ENCODE measurements around the gene BCAS3. TPM values are rescaled to one million over a fixed set of nuclear protein-coding genes. Genes with fewer than 3 reads are reported as not detected.
"Not testable (repeated sequence)": the region's sequence is repeated elsewhere in the genome, so short reads cannot be mapped to it uniquely, and the experiment has no call there.

The BCAS3 gene
- total RNA-seq, 1 experiment from 2014 or later: 9.3 TPM

DNA sequence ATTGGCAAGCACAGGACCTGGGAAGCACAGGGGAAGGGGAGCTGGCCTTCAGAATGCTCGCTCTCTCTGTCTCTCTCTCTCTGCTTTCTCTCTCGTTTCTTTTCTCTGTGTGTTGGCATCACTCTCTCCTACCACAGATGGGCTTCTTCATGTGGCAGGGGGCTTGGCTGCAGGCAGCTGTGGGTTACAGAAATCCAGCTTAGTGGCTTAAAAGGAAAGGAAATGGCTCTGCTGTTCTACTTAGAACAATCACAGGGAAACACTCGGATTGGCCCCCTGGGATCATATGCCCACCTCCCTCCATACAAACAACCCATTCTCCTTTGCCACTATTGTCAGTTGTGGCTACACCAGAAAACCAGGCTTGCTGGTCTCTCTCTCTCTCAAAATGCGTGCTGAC lies 742.4 kb downstream of the BCAS3 start:
- DNase-seq (ENCODE audit: low read depth): no peak

DNA sequence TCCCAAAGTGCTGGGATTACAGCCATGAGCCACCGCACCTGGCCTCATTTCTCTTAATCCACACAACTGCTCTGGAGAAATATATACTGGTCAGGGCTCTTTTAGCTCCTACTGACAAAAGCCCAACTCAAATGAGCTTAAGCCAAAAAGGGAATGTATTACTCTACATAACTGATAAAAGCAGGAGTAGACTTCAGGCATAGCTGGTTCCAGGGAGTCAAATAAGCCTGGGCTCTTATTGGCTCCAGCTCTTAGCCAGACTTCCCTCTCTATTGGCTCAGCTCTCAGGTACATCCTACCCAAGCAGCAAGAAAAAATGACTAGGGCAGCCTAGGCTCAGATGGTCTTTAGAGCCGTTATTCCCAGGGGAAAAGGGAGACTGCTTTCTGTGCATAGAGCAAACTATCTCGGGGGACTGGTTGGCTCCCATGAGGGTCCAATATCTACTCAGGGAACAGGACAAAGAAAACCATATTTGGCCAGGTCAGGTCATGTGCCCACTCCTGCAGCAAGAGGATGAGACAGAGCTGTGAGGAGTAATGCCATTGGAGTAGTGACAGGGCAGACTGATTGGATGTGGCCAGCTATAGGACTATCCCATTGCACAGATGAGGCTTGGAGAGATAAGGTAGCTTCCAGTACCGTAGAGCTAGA lies 743.2 kb downstream of the BCAS3 start:
- no peak for DNase-seq (ENCODE audit: low read depth)

DNA sequence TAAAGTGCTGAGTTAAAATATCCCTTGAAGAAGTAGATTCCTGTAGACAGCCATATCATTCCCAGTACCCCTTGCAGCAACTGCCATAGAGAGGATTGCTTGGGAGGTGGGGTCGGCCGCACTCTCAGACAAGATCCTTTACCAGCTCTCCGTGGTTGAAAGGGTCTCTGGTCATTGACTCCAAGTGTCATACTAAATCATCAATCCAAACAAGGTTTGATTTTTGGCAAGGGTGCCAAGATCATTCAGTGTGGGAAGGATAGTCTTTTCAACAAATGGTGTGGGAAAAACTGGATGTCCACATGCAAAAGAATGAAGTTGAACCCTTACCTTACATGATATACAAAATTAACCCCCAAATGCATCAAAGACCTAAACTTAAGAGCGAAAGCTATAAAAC lies 743.8 kb downstream of the BCAS3 start:
- DNase-seq (ENCODE audit: low read depth): no peak

DNA sequence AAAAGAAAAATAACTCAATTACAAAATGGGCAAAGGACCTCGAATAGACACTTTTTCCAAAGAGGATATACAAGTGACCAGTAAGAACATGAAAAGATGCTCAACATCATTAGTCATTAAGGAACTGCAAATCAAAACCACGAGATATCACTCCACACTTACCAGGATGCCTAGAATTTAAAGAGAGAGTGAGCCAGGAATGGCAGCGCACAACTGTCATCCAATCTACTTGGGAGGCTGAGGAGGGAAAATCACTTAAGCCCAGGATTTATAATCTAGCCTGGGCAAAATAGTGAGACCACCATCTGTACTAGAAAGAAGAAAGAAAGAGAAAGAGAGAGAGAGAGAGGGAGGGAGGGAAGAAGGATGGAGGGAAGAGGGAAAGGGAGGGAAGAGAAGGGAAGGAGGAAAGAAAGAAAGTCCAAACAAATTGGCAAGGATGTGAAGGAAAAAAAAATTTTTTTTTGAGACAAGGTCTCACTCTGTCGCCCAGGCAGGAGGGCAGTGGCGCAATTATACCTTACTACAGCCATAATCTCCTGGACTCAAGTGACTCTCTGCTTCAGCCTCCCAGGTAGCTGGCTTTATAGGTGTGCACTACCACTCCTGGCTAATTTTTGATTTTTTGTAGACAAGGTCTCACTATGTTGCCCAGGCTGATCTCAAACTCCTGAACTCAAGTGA lies 744.6 kb downstream of the BCAS3 start:
- no peak for DNase-seq (ENCODE audit: low read depth)

DNA sequence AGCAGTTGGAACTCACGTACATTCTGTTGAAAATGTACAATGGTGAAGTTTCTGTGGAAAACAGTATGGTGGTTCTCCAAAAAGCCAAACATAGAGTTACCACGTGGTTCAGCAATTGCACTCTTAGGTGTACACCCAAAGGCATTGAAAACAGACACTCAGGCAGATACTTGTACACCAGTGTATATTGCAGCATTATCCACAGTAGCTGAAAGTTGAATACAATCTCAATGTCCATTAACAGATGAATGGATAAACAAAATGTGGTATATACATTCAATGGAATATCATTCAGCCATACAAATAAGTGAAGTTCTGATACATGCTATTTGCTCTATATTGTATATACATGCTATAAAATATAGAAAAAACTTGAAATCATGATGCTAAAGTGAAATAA lies 745.2 kb downstream of the BCAS3 start:
- no peak for DNase-seq (ENCODE audit: low read depth)

DNA sequence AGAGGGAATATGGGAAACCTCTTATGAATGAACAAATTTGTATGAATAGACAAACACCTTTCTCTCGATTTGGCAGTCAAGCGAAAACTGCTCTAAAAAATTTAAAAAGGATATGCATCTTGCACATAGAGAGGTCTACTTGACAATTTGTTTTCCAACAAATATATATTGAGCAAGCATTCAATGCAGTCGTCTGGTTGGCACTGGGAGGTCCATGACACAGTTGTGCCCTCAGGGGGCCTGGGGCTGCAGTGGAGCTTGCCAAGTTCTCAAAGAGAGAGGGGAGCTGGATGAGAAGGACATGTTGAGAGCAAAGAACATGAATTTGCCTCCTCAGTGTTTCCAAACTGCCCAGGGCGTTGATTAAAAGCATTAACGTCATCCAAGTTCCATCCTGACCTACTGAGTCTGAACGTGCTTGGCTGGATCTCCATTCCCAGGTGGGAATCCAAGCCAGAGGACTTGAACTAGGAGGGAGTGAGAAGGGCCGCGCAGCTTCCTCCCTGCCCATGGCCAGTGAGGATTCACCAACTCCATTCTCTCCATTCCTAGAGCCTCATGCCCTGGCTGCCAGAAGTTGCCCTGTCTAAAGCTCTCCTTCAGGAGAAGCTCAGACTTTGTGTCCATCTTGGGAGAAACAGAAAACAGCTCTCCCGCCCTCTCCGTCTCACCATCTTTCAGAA lies 746.5 kb downstream of the BCAS3 start:
- no peak for DNase-seq (ENCODE audit: low read depth)

DNA sequence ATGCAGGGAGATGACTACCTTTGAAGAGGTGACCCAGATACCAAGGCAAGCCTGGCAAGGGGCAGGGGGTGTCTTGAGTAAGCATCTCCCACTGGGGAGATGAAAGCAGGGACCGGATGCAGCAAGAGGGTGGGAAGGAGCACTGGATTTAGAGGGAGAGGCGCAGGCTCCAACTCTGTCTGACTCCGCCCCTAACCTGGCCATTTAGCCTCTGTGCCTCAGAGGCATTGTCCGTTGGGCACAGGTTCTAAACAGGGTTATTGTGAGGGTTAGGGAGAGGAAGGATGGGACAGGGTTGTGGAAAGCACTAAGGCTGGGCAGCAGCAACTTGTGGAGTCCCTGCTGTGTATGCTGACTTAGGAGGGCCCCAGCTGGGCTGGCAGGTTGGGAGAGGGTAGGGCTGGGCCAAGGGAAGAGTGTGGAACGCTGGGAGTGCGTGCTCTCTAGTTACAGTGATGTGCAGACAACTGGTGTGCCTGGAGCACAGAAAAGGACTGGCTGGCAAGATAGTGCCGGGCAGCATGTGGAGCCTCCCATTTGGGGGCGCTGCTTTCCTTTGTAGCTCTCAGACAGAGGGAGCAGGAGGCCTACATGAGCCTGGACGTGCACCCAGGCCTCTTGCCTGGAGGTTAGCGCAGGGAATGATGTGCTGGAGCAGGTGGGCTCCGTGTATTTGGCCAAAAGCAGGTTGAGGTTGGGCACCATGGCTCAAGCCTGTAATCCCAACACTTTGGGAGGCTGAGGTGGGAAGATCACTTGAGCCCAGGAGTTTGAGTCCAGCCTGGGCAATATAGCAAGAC lies 748.2 kb downstream of the BCAS3 start:
- DNase-seq (ENCODE audit: low read depth): peak; percentile 48

DNA sequence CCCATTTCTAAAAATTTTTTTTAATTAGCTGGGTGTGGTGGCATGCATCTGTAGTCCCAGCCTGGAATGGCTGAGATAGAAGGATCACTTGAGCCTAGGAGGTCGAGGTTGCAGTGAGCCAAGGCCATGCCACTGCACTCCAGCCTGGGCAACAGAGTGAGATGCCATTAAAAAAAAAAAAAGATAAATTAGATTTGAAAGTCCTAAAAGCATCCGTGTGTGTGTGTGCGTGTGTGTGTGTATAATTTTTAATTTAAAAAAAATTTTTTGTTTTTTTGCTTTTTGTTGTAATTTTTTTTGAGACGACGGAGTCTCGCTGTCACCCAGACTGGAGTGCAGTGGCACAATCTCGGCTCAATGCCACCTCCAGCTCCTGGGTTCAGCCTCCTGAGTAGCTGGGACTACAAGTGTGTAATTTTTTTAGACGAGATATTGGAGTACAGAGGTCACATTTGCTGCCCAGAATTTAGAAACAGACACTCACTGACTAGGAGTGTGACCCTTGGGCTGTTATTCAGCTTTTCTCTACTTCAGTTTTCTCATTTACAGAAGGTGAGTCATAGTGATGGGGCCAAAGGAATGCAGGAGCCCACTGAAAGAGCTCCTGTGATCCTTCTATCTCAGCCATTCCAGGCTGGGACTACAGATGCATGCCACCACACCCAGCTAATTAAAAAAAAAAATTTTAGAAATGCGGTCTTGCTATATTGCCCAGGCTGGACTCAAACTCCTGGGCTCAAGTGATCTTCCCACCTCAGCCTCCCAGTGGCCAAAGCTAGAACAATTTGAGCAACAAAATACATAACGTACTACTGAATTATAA lies 749.0 kb downstream of the BCAS3 start:
- peak; percentile 87 for DNase-seq (ENCODE audit: low read depth)

DNA sequence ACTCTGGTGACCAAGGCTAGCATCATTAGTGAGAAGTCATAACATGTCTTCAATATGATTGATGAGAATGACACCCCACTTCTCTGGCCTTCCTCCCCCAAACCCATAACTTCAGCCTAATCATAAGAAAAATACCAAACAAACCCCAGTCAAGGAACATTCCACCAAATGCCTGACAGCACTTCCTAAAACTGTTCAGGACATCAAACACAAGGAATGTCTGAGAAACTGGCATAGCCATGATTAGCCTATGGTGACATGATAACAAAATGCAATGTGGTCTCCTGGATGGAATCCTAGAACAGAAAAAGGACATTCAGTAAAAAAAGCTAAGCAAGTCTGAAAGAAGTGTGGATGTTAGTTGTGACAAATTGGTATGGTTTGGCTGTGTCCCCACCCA lies 749.9 kb downstream of the BCAS3 start:
- peak; percentile 24 for DNase-seq (ENCODE audit: low read depth)

DNA sequence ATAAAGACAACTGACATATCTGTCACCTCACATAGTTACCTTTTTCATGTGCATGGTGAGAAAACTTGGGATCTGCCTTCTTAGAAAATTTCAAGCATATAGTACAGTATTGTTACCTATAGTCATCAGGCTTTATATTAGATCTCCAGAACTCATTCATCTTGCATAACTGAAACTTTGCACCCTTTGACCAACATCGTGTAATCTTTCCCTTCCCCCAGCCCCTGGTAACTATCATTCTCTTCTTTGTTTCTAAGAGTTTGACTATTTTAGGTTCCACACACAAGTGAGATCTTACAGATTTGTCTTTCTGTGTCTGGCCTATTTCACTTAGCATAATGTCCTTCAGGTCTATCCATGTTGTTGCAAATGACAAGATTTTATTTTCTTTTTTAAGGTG lies 751.6 kb downstream of the BCAS3 start:
- DNase-seq (ENCODE audit: low read depth): no peak

DNA sequence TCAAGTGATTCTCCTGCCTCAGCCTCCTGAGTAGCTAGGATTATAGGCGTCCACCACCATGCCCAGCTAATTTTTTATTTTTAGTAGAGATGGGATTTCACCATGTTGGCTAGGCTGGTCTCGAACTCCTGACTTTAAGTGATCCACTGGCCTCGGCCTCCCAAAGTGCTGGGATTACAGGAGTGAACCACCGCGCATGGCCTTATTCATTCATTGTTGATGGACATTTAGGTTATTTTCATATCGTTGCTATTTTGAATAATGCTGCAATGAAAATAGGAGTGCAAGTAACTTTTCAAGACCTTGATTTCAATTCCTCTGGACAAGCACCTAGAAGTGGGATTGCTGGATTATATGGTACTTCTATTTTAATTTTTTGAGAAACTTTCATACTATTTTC lies 752.2 kb downstream of the BCAS3 start:
- DNase-seq (ENCODE audit: low read depth): not testable (repeated sequence)

DNA sequence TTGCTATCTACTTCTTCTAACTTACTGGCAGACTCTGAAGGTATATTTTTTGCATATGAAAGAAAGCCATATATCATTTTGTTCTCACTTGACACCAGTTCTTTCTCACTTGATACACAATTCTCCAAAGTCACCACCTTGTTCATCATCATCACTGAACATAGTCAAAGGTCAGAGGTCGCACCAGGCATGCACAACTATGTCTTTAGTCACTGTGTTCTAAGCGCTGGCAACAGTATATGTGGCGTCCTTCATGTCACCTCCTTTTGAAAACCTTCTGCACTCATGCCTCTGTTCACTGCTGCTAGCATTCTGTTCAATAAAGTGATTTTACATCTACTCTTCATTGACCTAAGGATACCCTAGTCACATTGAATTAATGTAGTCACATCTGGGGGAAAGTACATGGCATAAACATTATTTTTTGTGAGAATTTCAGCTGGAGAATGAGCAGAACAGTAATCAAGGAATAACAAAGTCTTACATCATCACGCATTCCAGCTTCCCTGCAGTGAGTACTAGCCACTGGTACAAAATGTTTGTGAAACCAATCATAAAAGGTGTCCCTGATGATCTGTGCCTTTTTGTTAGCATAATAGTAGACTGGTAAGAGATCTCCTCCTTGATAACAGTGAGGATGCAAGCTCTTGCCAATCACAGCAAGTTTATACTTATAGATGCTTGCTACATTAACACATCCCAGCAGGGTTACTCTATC lies 754.1 kb downstream of the BCAS3 start:
- DNase-seq (ENCODE audit: low read depth): peak; percentile 65

DNA sequence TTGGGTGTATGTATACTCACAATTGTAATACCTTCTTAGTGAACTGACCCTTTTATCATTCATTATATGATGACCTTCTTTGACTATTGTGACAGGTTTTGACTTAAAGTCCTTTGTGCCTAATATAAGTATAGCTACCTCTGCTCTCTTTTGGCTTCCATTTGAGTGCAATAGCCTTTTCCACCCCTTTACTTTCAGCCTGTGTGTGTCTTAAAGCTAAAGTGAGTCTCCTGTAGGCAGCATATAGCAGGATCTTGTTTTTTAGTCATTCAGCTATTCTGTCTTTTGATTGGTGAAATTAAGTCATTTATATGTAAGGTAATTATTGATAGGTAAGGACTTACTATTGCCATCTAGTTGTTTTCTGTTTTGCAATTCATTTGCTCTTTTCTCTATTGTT lies 758.6 kb downstream of the BCAS3 start:
- DNase-seq (ENCODE audit: low read depth): no peak

DNA sequence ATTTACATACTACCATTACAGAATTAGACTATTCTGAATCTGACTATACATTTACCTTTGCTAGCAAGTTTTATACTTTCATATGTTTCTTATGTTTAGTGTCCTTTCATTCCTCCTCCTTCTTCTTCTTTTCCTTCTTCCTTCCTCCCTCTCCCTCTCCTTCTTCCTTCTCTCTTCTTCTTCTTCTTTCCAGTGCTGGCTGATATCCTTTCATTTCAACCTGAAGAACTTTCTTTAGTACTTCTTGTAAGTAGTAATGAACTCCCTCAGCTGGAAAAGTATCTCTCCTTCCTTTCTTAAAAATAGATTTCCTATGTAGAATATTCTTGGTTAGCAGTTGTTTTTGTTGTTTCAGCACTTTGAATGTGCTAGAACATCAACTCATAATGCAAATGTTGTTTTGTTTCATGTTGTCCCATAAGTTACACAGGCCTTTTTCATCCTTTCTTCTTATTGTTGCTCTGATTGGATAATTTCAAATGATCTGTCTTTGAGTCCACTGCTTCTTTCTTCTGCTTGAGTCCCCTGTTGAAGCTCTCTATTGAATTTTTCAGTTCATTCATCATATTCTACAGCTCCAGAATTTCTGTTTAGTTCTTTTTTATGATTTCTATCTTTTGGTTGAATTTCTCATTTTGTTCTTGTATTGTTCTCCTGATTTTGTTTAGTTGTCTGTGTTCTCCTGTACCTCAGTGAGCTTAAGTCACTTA lies 759.5 kb downstream of the BCAS3 start:
- DNase-seq (ENCODE audit: low read depth): no peak

DNA sequence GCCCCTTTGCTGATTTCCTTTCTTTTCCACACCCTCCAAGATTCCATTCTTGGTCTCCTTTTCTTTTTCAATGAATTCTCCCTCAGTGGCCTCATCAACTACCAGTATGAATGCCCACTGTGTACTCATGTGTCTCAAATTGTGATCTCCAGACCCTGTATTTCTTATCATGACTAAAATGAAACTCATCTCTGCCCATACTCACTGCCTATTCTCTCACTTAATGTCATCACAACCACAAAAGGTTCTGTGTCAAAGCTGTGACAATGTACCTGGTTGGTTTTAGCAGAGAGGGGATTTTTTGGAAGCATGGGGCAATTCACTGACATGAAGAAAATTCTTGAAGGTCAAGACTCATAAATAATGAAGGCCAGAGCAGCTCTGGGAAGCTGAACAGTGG lies 763.0 kb downstream of the BCAS3 start:
- DNase-seq (ENCODE audit: low read depth): no peak

DNA sequence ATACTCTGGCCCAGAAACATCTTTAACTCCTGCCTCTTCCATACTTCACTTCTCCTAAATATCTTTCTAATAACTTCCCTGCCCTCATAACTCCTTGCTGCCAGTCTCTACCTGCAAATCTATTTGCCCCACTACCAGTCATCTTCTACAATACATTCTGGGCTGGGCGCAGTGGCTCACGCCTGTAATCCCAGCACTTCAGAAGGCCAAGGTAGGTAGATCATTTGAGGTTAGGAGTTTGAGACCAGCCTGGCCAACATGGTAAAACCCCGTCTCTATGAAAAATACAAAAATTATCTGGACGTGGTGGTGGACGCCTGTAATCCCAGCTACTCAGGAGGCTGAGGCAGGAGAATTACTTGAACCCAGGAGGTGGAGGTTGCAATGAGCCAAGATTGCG lies 763.9 kb downstream of the BCAS3 start:
- DNase-seq (ENCODE audit: low read depth): not testable (repeated sequence)

DNA sequence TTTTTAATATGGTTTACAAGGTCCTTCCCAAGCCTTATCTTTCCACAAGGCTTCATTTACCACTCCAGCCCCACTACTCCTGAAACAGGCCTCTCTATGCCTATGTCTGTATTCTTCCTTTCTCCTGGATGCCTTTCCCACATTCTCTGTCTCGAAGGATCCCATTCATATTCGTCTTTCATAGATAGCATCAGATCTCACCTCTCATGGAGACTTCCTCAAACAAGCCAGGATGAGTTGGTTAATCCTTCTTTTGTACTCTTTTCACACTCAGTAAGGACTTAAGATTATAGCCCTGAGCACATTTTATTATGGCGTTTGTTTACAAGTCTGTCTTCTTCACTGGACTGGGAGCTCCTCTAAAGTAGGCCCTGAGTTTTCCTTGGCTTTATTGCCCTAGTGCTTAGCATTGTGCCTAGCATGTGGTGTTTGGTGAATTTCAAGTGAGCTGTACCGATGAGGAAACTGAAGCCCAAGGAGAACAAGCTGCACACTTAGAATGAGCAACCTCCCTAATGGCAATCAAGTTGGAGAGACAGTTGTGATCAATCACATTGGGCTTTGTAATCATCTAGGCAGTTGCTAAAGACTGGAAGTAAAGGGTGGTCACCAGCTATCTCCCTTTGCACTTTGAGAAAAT lies 764.6 kb downstream of the BCAS3 start:
- no peak for DNase-seq (ENCODE audit: low read depth)
